Caco-2 (cell line): ENCODE measurements around the gene TAF5. TPM values are rescaled to one million over a fixed set of nuclear protein-coding genes. Genes with fewer than 3 reads are reported as not detected.

ENCODE experiments used
- BruUV-seq: library from RNA; stranded (reverse); fragments of 400-500 nt; replicated peaks from 2 replicates; lab custom pipeline; 2021; lab: Mats Ljungman, UMichigan
- CTCF ChIA-PET: fragments of 300-600 bp; sonication (Branson Sonifier 250); formaldehyde crosslinking; loops from one replicate; lab custom pipeline; 2022; ENCODE audit warnings: antibody characterized with exemption; lab: Charles Lee
- POLR2A ChIA-PET: fragments of 300-600 bp; sonication (Branson Sonifier 250); formaldehyde crosslinking; loops from one replicate; lab custom pipeline; 2022; ENCODE audit warnings: antibody characterized with exemption; lab: Charles Lee
- DNase-seq, 2 experiments: peaks; one replicate each; pipeline versions ENCODE4 v3.0.0 to v3.0.0-alpha.2; 2020 to 2022
- H3K27me3 ChIP-seq: replicated peaks from 2 replicates; pipeline ENCODE4 v1.6.0; 2011; ENCODE audit warnings: low read length; ENCODE audit not compliant: control insufficient read depth, insufficient read depth
- H3K36me3 ChIP-seq: 2 replicates; pipeline ENCODE4 v1.5.1; 2011; ENCODE audit warnings: low read length; ENCODE audit not compliant: control insufficient read depth, insufficient read depth
- H3K4me1 ChIP-seq: fragments of 250-450 bp; sonication (Bioruptor Pico); 2 replicates; pipeline ENCODE4 v1.5.1; 2020; ENCODE audit warnings: mild to moderate bottlenecking
- H3K4me3 ChIP-seq: 2 replicates; pipeline ENCODE4 v1.5.1; 2011; ENCODE audit warnings: low read depth, mild to moderate bottlenecking, control low read depth, low read length
- H3K9me3 ChIP-seq: fragments of 250-450 bp; sonication (Bioruptor Pico); 2 replicates; pipeline ENCODE4 v1.5.1; 2020; ENCODE audit warnings: mild to moderate bottlenecking, moderate library complexity
- H3K27ac Mint-ChIP-seq: one replicate; pipeline ENCODE4 v1.8.0; 2022; ENCODE audit warnings: mixed read lengths; ENCODE audit not compliant: unreplicated experiment
- H3K27me3 Mint-ChIP-seq: one replicate; pipeline ENCODE4 v1.8.0; 2022; ENCODE audit warnings: mixed read lengths; ENCODE audit not compliant: insufficient read depth, unreplicated experiment
- H3K36me3 Mint-ChIP-seq: one replicate; pipeline ENCODE4 v1.8.0; 2022; ENCODE audit warnings: mild to moderate bottlenecking, mixed read lengths; ENCODE audit not compliant: insufficient read depth, unreplicated experiment
- H3K4me1 Mint-ChIP-seq: one replicate; pipeline ENCODE4 v1.8.0; 2022; ENCODE audit warnings: low read depth, mixed read lengths; ENCODE audit not compliant: unreplicated experiment
- H3K4me3 Mint-ChIP-seq: one replicate; pipeline ENCODE4 v1.8.0; 2022; ENCODE audit warnings: mild to moderate bottlenecking, moderate library complexity, mixed read lengths; ENCODE audit not compliant: unreplicated experiment
- H3K9me3 Mint-ChIP-seq: one replicate; pipeline ENCODE4 v1.8.0; 2022; ENCODE audit warnings: mixed read lengths; ENCODE audit not compliant: unreplicated experiment
- intact Hi-C: fragments of 100-400 bp; cut with micrococcal nuclease; formaldehyde crosslinking; loops from one replicate; pipeline ENCODE4 v1.10.0; 2022; ENCODE audit not compliant: unreplicated experiment
- total RNA-seq: library from RNA; stranded (reverse); gene quantifications from 2 replicates; pipeline ENCODE4 v1.2.3, GENCODE V29; 2022
- TF ChIP-seq, protein P1 (sequence below), 2 experiments: fragments of 200-600 bp in 1 of 2; IDR thresholded peaks; 1 replicate in 1 of 2; 2 replicates in 1 of 2; pipeline versions ENCODE4 v1.5.1 to v1.8.0; 2011 to 2022; ENCODE audit warnings: antibody characterized with exemption in 1 of 2, control low read depth in 1 of 2, inconsistent platforms in 1 of 2, low read depth in 1 of 2, low read length in 1 of 2, mild to moderate bottlenecking in 1 of 2, moderate library complexity in 1 of 2; ENCODE audit not compliant: insufficient read depth in 1 of 2, severe bottlenecking in 1 of 2, unreplicated experiment in 1 of 2

Gene TAF5
- total RNA-seq, 1 experiment from 2014 or later = 6.3 TPM

DNA sequence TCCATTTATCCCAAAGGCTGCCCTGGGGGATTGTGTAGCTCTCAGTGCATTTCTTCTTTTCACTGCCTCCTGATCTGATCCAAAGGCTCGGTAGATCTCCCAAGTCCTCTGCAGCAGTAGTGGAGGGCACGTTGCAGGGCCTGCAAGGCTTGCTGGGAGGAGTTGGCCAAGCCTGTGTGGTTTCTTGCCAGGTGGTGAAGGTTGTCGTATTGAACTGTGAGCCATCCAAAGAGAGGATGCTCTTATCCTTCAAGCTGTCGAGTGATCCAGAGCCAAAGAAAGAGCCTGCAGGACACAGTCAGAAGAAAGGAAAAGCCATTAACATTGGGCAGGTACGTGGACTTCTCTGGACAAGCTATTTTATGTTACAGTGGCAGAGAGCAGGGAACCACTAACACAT lies 49.8 kb downstream of the TAF5 start:
- no peak for DNase-seq
- ChIA-PET POLR2A (no interaction called here), CTCF (interaction anchor here (1.8 to 2.0 kb wide), 2 partner anchors 68 to 175 kb away, joined by 7 to 9 read pairs; no protein-coding TSS in a partner anchor)
- no peak overlapping the region for H3K27ac Mint-ChIP-seq
- H3K4me1 Mint-ChIP-seq = no peaks in the 10 kb centered on the region
- no peaks in the 10 kb centered on the region for H3K27me3 ChIP-seq
- H3K4me1 ChIP-seq = no peaks in the 10 kb centered on the region
- TF ChIP-seq, protein P1, sequence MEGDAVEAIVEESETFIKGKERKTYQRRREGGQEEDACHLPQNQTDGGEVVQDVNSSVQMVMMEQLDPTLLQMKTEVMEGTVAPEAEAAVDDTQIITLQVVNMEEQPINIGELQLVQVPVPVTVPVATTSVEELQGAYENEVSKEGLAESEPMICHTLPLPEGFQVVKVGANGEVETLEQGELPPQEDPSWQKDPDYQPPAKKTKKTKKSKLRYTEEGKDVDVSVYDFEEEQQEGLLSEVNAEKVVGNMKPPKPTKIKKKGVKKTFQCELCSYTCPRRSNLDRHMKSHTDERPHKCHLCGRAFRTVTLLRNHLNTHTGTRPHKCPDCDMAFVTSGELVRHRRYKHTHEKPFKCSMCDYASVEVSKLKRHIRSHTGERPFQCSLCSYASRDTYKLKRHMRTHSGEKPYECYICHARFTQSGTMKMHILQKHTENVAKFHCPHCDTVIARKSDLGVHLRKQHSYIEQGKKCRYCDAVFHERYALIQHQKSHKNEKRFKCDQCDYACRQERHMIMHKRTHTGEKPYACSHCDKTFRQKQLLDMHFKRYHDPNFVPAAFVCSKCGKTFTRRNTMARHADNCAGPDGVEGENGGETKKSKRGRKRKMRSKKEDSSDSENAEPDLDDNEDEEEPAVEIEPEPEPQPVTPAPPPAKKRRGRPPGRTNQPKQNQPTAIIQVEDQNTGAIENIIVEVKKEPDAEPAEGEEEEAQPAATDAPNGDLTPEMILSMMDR (IDR thresholded peaks at IDR 0.05; ENCODE audit: insufficient read depth in 1 of 2, low read depth in 1 of 2, low read length in 1 of 2, severe bottlenecking in 1 of 2, unreplicated experiment in 1 of 2) = no peak
- intact Hi-C loops = loop anchor here (1.0 kb wide), 2 partner anchors 68 to 175 kb away; no protein-coding TSS in a partner anchor
- no peaks in the 10 kb centered on the region for H3K9me3 ChIP-seq
- no peaks in the 10 kb centered on the region for H3K27me3 Mint-ChIP-seq
- no TSS peak for BruUV-seq
- H3K9me3 Mint-ChIP-seq = no peaks in the 10 kb centered on the region
- H3K36me3 ChIP-seq = peaks cover 10% of the 10 kb centered on the region
- H3K4me3 ChIP-seq = no peak overlapping the region
- H3K4me3 Mint-ChIP-seq = no peak overlapping the region
- H3K36me3 Mint-ChIP-seq = peaks cover 89% of the 10 kb centered on the region

DNA sequence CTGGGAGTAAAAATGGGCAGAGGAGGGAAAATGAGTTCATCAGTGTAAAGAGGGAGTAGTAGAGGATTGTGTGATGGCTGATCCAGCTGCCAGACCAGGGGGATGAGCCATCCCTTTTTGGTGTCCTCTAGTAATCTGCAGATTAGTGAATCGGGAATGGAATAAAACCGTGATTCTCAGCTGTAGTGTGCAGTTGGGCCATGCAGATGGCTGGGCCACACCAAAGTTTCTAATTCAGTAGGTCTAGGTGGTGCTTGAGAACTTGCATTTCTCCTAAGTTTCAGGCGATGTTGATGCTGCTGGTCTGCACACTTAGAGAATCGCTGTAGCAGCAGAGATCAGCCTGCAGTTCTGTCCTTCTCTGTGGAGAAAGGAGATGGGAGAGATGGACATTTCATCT lies 51.3 kb downstream of the TAF5 start:
- H3K9me3 ChIP-seq = no peaks in the 10 kb centered on the region
- no peaks in the 10 kb centered on the region for H3K9me3 Mint-ChIP-seq
- H3K4me3 ChIP-seq = no peak overlapping the region
- CTCF ChIA-PET = no interaction called here
- no peaks in the 10 kb centered on the region for H3K27me3 ChIP-seq
- H3K36me3 ChIP-seq = peaks cover 12% of the 10 kb centered on the region
- BruUV-seq = no TSS peak
- TF ChIP-seq, protein P1 (IDR thresholded peaks at IDR 0.05; ENCODE audit: insufficient read depth in 1 of 2, low read depth in 1 of 2, low read length in 1 of 2, severe bottlenecking in 1 of 2, unreplicated experiment in 1 of 2) = no peak
- H3K36me3 Mint-ChIP-seq = peaks cover 95% of the 10 kb centered on the region
- POLR2A ChIA-PET = no interaction called here
- H3K27me3 Mint-ChIP-seq = no peaks in the 10 kb centered on the region
- H3K4me3 Mint-ChIP-seq = no peak overlapping the region
- H3K4me1 ChIP-seq = no peaks in the 10 kb centered on the region
- H3K4me1 Mint-ChIP-seq = no peaks in the 10 kb centered on the region
- no peak overlapping the region for H3K27ac Mint-ChIP-seq
- DNase-seq = no peak
- intact Hi-C loops = no loop called here

DNA sequence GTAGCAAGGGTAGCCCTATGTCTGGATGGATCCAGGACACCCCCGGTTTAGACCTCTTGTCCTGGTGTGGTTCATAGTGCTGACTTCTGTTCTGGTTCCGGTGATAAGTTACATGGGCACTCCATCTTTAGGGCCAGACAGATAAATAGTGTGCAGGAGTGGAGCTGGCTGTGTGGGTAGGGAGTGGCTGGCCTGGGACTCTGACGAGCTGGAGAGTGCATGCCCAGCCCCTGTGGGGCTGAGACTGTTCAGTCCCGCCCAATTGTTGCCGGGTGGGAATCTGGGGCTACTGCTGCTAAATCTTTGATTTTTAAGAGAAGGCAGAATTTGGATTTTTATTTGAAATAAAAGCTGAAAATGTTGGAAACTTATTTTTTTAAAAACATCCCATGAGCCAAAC lies 56.0 kb downstream of the TAF5 start:
- Mint-ChIP-seq H3K27me3 (no peaks in the 10 kb centered on the region), H3K36me3 (peaks cover 92% of the 10 kb centered on the region), H3K4me1 (no peaks in the 10 kb centered on the region), H3K27ac (no peak overlapping the region), H3K9me3 (no peaks in the 10 kb centered on the region), H3K4me3 (no peak overlapping the region)
- no peak for DNase-seq
- BruUV-seq = no TSS peak
- Histone ChIP-seq H3K4me3 (no peak overlapping the region), H3K4me1 (no peaks in the 10 kb centered on the region), H3K27me3 (no peaks in the 10 kb centered on the region), H3K36me3 (peaks cover 8% of the 10 kb centered on the region), H3K9me3 (no peaks in the 10 kb centered on the region)
- ChIA-PET CTCF (no interaction called here), POLR2A (no interaction called here)
- intact Hi-C loops = no loop called here
- TF ChIP-seq, protein P1 (IDR thresholded peaks at IDR 0.05; ENCODE audit: insufficient read depth in 1 of 2, low read depth in 1 of 2, low read length in 1 of 2, severe bottlenecking in 1 of 2, unreplicated experiment in 1 of 2) = no peak
